NB4 (cell line): Measurements from ENCODE around the gene CTIF.

ENCODE experiments used
- DNase-seq: peaks from one replicate; pipeline ENCODE4 v3.0.0; 2010; ENCODE audit warnings: low read depth
- H3K4me3 ChIP-seq: one replicate; pipeline ENCODE4 v1.5.1; 2011; ENCODE audit warnings: mild to moderate bottlenecking, low read depth, low read length, moderate library complexity
- MAX ChIP-seq: IDR thresholded peaks from 2 replicates; pipeline ENCODE4 v1.6.1; 2011; ENCODE audit warnings: low read depth, low read length
- MYC ChIP-seq: IDR thresholded peaks from 2 replicates; pipeline ENCODE4 v1.6.1; 2011; ENCODE audit warnings: low read depth, low read length
- POLR2A ChIP-seq: IDR thresholded peaks from 2 replicates; pipeline ENCODE4 v1.6.1; 2011; ENCODE audit warnings: mild to moderate bottlenecking; ENCODE audit not compliant: insufficient read length; ENCODE audit errors: extremely low read depth
- TF ChIP-seq, protein P1 (sequence below): IDR thresholded peaks from one replicate; pipeline ENCODE4 v1.5.1; 2012; ENCODE audit warnings: low read depth, low read length

Gene CTIF

DNA sequence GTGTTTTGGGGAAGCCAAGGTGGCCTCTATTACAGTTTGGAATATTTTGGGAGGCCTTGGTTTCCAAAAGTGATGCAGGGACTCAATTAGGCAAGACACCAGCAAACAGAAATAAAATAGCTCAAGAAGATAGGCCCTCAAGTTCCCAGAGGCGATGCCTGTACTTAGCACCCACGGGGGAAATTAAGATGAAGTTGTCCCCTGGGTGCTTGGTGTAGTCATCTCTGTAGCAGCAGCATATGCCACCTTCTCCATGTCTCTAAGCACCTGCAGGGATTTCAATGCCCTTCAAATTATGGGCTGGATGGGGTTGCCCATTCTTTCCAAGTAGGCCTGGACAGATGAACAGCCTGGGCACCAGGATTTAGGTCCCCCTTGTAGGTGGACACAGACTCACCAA, 185.0 kb downstream of the CTIF start:
- TF ChIP-seq MYC (no peak), MAX (no peak), POLR2A (no peak)
- TF ChIP-seq, protein P1, sequence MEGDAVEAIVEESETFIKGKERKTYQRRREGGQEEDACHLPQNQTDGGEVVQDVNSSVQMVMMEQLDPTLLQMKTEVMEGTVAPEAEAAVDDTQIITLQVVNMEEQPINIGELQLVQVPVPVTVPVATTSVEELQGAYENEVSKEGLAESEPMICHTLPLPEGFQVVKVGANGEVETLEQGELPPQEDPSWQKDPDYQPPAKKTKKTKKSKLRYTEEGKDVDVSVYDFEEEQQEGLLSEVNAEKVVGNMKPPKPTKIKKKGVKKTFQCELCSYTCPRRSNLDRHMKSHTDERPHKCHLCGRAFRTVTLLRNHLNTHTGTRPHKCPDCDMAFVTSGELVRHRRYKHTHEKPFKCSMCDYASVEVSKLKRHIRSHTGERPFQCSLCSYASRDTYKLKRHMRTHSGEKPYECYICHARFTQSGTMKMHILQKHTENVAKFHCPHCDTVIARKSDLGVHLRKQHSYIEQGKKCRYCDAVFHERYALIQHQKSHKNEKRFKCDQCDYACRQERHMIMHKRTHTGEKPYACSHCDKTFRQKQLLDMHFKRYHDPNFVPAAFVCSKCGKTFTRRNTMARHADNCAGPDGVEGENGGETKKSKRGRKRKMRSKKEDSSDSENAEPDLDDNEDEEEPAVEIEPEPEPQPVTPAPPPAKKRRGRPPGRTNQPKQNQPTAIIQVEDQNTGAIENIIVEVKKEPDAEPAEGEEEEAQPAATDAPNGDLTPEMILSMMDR, result no peak
- DNase-seq, result no peak
- no peak overlapping the region for H3K4me3 ChIP-seq

DNA sequence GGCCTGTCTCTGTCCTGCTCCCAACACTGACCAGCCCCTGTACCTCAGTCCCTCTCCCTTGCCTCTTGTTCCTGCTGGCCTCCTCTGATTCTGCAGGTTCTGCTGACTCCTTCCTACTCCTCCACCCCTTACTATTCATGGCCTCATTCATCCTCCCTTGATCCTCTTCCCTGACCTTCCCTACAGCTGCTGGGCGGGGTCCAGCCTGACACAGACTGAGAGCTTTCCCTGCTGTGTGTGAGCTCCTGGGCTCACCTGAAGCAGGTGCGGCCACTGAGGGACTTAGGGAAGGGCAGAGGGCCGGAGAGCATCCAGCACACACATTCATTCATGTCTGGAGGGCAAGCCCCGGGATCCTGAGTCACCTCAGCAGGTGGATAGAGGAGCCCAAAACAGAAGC, 185.6 kb downstream of the CTIF start:
- H3K4me3 ChIP-seq, result no peak overlapping the region
- DNase-seq, result no peak
- TF ChIP-seq MYC (no peak), POLR2A (no peak), MAX (no peak)
- TF ChIP-seq, protein P1, result no peak

DNA sequence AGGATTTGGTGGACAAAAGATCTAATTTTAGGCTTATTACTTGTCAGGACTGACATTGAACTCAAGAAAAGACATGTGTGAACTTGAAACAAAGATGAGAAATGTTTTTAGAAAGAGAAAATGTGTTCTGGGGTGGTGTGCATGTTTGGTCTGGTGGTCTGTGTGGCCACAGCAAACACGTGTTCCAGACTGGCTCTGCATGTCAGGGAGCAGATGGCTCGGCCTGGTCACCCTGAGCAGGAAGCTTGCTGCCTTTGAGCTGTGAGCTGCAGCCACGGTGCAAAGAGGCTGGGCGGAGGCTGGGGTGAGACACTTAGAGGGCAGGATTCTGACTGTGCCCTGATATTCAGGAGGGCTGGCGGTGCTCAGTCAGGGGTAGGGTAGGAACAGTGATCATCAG, 186.1 kb downstream of the CTIF start:
- DNase-seq, result no peak
- no peak overlapping the region for H3K4me3 ChIP-seq
- no peak for TF ChIP-seq MAX
- TF ChIP-seq POLR2A, result no peak
- TF ChIP-seq MYC, result no peak
- TF ChIP-seq, protein P1, result no peak

GRCh38 chr18:48725562-48725961, 186.7 kb downstream of the CTIF start:
- TF ChIP-seq MAX (no peak), MYC (no peak), POLR2A (no peak)
- TF ChIP-seq, protein P1, result no peak
- H3K4me3 ChIP-seq, result no peak overlapping the region
- no peak for DNase-seq

GRCh38 chr18:48727681-48728080, 188.8 kb downstream of the CTIF start:
- TF ChIP-seq MYC (no peak), MAX (no peak), POLR2A (no peak)
- TF ChIP-seq, protein P1, result no peak
- DNase-seq, result no peak
- H3K4me3 ChIP-seq, result no peak overlapping the region
